ENCODE data around the gene GJD4.
A peak's percentile ranks its signal among the peaks of the same experiment; 100 is the strongest.

GJD4 gene

GRCh38 chr10:35632027-35632426 is 26.9 kb downstream of the GJD4 start:
- no peak for DNase-seq

GRCh38 chr10:35633006-35633980 is 28.2 kb downstream of the GJD4 start:
- DNase-seq = no peak

GRCh38 chr10:35635576-35635975 is 30.4 kb downstream of the GJD4 start:
- peak; percentile 64 to 85 (median 72) for DNase-seq

GRCh38 chr10:35636956-35637355 is 31.8 kb downstream of the GJD4 start:
- no peak for DNase-seq

GRCh38 chr10:35637462-35637861 is 32.3 kb downstream of the GJD4 start:
- no peak for DNase-seq

- no peak for DNase-seq
Measured at GRCh38 chr10:35638101-35638500, 33.0 kb downstream of the GJD4 start.

- no peak for DNase-seq
Measured at GRCh38 chr10:35639021-35639727, 34.0 kb downstream of the GJD4 start.

GRCh38 chr10:35639728-35640401 is 34.7 kb downstream of the GJD4 start:
- DNase-seq = peak in 1 of 4 experiments; percentile 6

- DNase-seq = peak; percentile 59 to 85 (median 74)
Measured at GRCh38 chr10:35640474-35640873, 35.3 kb downstream of the GJD4 start.

GRCh38 chr10:35640951-35641675 is 36.0 kb downstream of the GJD4 start:
- peak; percentile 39 to 72 (median 61) for DNase-seq

- peak; percentile 14 to 67 (median 47) for DNase-seq
Measured at GRCh38 chr10:35641676-35642034, 36.5 kb downstream of the GJD4 start.

GRCh38 chr10:35642035-35642792 is 37.1 kb downstream of the GJD4 start, which contains the start of gene FZD8:
Gene FZD8 (minus strand): TSS chr10:35642296. CDS start chr10:35641429, 867 bp downstream.
- peak; percentile 88 to 95 (median 92) for DNase-seq

- DNase-seq = no peak
Measured at GRCh38 chr10:35642793-35643114, 37.6 kb downstream of the GJD4 start.

- peak; percentile 28 to 49 (median 38) for DNase-seq
Measured at GRCh38 chr10:35643151-35644049, 38.3 kb downstream of the GJD4 start.

GRCh38 chr10:35644050-35644950 is 39.2 kb downstream of the GJD4 start:
- DNase-seq = no peak

- no peak for DNase-seq
Measured at GRCh38 chr10:35650894-35651293, 45.8 kb downstream of the GJD4 start.

GRCh38 chr10:35652824-35653223 is 47.7 kb downstream of the GJD4 start:
- no peak for DNase-seq

GRCh38 chr10:35657621-35658020 is 52.5 kb downstream of the GJD4 start:
- DNase-seq = no peak
